A549 (cell line): Measurements from ENCODE around the gene SLC24A1.

Source experiments
- CEBPB ChIP-seq, 2 experiments: fragments of >200 bp in 1 of 2; sonication (Bioruptor Twin) in 1 of 2; formaldehyde crosslinking in 1 of 2; IDR thresholded peaks; 2 replicates each; pipeline ENCODE4 v1.6.1; 2012 to 2016
- CHD2 ChIP-seq: fragments of 150-350 bp; IDR thresholded peaks from 2 replicates; pipeline ENCODE4 v1.6.1; 2014; ENCODE audit warnings: low read length; ENCODE audit not compliant: partially characterized antibody
- CHD4 ChIP-seq: fragments of 200-600 bp; sonication (generic); IDR thresholded peaks from 2 replicates; pipeline ENCODE4 v1.6.1; 2016; ENCODE audit warnings: antibody characterized with exemption, mild to moderate bottlenecking, borderline replicate concordance
- NR3C1 ChIP-seq: fragments of >200 bp; sonication (Bioruptor Twin); formaldehyde crosslinking; IDR thresholded peaks from 3 replicates; pipeline ENCODE4 v1.6.1; 2017
- POLR2A ChIP-seq: IDR thresholded peaks from 2 replicates; pipeline ENCODE4 v1.6.1; 2012; ENCODE audit warnings: mild to moderate bottlenecking, low read length
- RAD21 ChIP-seq, 2 experiments: fragments of >200 bp in 1 of 2; sonication (Bioruptor Twin) in 1 of 2; formaldehyde crosslinking in 1 of 2; IDR thresholded peaks in 1 of 2; conservative IDR thresholded peaks in 1 of 2; 2 replicates in 1 of 2; 3 replicates in 1 of 2; pipeline ENCODE4 v1.6.1; 2012 to 2018; ENCODE audit warnings: inconsistent platforms in 1 of 2
- RNF2 ChIP-seq: fragments of 200-600 bp; sonication (generic); IDR thresholded peaks from 2 replicates; pipeline ENCODE4 v1.6.1; 2016; ENCODE audit warnings: low read depth, mild to moderate bottlenecking, antibody characterized with exemption, moderate library complexity, borderline replicate concordance
- TFCP2L1 ChIP-seq: fragments of 250-450 bp; sonication (Bioruptor Pico); IDR thresholded peaks from 2 replicates; pipeline ENCODE4 v1.5.0; 2021; ENCODE audit warnings: mild to moderate bottlenecking
- TF ChIP-seq, protein P1 (sequence below): fragments of >200 bp; sonication (Bioruptor Twin); formaldehyde crosslinking; IDR thresholded peaks from 3 replicates; pipeline ENCODE4 v1.5.1; 2016
- TF ChIP-seq, protein P2 (sequence below): fragments of 200-600 bp; sonication (generic); IDR thresholded peaks from 2 replicates; pipeline ENCODE4 v1.6.1; 2016; ENCODE audit warnings: antibody characterized with exemption, mild to moderate bottlenecking, moderate library complexity
- TF ChIP-seq, protein P3 (sequence below): IDR thresholded peaks from 2 replicates; pipeline ENCODE4 v1.6.1; 2012

- TF ChIP-seq CHD4 (no peak), CEBPB (IDR thresholded peaks at IDR 0.05) (no peak), POLR2A (no peak), TFCP2L1 (CRISPR knock-in tag) (no peak), RNF2 (no peak), NR3C1 (no peak), CHD2 (no peak), RAD21 (conservative IDR thresholded peaks at IDR 0.05 in 1 of 2, IDR thresholded peaks at IDR 0.05 in 1 of 2) (no peak)
- TF ChIP-seq, protein P1, sequence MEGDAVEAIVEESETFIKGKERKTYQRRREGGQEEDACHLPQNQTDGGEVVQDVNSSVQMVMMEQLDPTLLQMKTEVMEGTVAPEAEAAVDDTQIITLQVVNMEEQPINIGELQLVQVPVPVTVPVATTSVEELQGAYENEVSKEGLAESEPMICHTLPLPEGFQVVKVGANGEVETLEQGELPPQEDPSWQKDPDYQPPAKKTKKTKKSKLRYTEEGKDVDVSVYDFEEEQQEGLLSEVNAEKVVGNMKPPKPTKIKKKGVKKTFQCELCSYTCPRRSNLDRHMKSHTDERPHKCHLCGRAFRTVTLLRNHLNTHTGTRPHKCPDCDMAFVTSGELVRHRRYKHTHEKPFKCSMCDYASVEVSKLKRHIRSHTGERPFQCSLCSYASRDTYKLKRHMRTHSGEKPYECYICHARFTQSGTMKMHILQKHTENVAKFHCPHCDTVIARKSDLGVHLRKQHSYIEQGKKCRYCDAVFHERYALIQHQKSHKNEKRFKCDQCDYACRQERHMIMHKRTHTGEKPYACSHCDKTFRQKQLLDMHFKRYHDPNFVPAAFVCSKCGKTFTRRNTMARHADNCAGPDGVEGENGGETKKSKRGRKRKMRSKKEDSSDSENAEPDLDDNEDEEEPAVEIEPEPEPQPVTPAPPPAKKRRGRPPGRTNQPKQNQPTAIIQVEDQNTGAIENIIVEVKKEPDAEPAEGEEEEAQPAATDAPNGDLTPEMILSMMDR: no peak
- TF ChIP-seq, protein P2, sequence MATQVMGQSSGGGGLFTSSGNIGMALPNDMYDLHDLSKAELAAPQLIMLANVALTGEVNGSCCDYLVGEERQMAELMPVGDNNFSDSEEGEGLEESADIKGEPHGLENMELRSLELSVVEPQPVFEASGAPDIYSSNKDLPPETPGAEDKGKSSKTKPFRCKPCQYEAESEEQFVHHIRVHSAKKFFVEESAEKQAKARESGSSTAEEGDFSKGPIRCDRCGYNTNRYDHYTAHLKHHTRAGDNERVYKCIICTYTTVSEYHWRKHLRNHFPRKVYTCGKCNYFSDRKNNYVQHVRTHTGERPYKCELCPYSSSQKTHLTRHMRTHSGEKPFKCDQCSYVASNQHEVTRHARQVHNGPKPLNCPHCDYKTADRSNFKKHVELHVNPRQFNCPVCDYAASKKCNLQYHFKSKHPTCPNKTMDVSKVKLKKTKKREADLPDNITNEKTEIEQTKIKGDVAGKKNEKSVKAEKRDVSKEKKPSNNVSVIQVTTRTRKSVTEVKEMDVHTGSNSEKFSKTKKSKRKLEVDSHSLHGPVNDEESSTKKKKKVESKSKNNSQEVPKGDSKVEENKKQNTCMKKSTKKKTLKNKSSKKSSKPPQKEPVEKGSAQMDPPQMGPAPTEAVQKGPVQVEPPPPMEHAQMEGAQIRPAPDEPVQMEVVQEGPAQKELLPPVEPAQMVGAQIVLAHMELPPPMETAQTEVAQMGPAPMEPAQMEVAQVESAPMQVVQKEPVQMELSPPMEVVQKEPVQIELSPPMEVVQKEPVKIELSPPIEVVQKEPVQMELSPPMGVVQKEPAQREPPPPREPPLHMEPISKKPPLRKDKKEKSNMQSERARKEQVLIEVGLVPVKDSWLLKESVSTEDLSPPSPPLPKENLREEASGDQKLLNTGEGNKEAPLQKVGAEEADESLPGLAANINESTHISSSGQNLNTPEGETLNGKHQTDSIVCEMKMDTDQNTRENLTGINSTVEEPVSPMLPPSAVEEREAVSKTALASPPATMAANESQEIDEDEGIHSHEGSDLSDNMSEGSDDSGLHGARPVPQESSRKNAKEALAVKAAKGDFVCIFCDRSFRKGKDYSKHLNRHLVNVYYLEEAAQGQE: no peak
- TF ChIP-seq, protein P3, sequence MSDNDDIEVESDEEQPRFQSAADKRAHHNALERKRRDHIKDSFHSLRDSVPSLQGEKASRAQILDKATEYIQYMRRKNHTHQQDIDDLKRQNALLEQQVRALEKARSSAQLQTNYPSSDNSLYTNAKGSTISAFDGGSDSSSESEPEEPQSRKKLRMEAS: no peak
Observed at GRCh38 chr15:65584241-65584640, 37.5 kb upstream of the SLC24A1 start.
